NCI-H510A (cell line): ENCODE data around the gene HSPG2.
"Not testable (repeated sequence)": the region's sequence is repeated elsewhere in the genome, so short reads cannot be mapped to it uniquely, and the experiment has no call there.

Experiments used
- DNase-seq: peaks from one replicate; lab custom pipeline; 2025; lab: John Stamatoyannopoulos, UW

Gene HSPG2

DNA sequence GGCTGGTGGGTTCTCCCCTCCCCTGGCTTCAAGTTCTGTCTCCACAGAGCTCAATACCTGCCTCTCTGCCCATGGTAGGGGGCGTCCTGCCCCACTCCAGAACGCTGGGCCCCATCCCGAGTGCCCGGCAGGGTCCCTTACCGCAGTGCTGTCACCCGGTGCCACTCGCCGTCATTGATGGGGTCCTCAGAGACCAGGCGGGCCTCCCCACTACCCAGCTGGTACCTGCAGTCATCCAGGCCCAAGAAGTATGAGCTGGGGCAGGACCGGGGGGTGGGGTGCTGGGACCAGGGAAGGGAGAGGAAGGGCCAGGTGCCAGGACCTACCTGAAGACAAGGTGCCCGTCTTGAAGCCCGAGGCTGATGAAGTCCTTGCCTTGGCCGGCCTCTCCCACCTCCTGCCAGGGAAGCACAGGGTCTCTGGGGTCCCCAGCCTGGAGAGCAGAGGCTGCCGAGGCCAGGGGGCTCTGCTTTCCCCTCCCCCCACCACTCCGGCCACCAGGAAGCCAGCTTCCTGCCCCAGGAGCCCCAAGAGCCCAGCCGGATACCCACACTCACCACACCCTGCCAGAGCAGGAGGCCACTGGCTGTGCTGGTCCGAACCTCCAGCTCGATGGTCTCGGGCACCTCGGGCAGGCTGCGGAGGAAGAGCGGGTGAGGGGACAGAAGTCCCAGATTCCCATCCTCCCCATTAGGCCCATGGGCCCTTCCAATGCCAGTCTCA lies 113.0 kb downstream of the HSPG2 start:
- no peak for DNase-seq

DNA sequence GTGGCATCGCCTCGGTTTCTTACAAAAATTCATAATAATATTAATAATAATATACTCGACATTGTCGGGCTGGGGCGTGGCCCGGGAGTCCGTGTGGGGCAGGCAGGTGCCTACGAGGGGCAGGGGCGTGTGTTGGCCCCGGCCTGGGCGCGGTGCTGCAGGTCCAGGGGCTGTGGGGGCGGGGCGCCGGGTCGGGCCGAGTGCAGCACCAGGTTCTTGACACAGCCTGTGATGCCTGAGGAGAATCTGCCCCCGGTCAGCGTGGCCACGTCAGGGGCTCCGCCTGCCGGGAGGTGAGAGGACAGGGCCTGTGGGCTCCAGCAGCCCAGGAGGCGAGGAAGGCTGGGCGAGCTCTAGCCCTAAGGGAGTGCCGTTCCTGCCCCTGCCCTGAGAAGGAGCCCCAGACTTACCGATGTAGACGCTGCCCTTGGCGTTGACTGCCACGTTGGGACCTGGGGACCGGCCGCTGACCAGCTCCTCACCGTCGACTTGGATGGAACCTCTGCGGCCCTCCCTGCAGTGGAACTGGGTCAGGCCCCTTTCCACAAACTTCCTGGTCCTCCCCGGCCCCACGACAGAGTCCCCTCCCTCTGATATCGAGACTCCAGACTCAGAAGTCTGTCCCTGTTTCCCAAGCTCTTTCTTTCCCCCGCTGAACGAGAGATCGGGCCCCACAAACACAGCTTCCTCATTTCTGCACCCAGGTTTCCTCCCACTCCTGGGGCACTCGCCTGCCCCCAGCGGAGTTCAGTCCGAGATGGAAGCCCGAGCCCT lies 113.7 kb downstream of the HSPG2 start:
- no peak for DNase-seq

DNA sequence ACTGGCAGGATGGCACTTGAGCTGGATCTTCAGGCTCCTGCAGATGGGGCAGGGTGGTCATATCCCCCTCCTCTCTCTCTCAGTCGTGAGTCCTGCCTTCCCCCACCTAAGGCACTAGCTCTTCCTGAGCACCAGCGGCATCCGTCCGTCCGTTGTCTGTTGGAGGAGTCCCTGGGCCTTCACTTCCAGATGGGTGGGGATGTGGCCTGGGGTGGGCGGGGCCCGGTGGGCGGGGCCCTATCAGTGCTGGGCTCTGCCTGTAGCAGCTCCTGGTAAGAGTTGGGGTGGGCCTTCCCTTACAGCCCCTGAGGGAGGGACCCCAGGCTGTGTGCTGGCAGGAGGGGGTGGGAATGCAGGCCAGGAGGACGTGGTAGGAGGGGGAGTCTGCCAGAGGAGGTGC lies 114.8 kb downstream of the HSPG2 start:
- no peak for DNase-seq

DNA sequence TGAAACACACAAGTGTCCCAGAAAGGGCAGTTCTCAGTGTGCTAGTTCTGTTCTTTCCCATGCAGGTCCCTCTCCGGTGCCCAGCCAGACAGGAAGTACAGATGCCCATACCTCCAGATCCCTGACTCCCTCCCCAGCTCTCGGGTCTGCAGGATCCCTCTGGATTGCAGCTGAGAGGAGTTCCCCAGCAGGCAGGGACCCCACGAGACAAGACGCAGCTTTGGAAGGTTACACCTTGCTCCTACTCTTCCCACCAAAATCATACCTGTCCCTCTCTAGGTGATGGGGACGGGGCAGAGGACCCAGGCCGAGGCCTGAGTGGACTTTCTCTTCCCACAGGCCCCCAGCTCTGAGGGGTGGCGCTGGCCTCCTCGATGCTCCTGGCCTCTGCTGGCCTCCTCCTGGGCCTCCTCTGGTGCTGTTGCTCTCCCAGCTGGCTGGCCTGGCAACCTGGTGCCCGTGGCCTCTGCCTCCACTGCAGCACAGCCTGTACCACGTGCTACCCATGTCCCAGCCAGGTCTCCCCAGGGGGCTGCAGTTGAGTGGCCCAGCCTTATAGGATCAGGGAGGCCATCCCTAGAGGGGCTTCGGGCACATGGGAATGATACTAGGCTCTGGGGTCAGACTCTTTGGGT lies 115.6 kb downstream of the HSPG2 start:
- no peak for DNase-seq

DNA sequence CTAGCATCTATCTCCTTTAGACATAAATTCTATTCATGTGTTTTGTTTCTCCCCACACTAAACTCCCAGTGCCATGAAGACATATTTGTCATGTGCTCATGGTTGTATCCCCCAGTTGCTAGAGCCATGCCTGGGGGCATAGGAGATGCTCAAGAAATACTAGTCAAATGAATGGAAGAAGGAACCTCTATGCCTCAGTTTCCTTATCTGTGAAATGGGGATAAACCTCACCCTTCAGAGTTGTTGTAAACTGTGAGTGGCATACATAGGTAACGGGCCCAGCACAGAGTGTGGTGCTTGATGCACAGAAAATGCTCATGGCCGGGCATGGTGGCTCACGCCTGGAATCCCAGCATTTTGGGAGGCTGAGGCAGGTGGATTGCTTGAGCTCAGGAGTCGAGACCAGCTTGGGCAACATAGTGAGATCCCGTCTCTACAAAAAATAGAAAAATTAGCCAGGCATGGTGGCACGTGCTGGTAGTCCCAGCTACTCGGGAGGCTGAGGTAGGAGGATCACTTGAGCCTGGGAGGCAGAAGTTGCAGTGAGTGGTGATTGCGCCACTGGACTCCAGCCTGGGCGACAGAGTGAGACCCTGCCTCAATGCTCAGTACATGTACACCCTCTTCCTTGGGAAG lies 116.4 kb downstream of the HSPG2 start:
- DNase-seq = no peak

DNA sequence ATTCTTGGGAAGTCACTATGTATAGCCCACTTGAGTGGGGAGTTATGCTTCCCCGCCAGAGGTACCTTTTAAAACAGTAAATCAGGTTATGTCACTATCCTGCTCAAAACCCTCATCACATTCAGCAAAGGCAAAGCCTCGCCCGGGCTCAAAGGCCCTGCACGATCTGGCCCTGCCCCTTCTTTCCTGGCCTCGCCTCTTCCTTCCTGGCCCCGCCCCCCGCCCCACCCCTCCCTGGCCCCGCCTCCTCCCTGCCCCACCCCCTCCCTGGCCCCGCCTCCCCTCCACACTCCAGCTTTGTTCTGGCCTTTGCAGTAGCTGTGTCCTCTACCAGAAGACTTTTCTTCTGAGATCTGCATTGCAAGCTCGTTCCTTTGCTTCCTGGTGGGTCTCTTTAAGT lies 118.5 kb downstream of the HSPG2 start:
- DNase-seq = no peak

DNA sequence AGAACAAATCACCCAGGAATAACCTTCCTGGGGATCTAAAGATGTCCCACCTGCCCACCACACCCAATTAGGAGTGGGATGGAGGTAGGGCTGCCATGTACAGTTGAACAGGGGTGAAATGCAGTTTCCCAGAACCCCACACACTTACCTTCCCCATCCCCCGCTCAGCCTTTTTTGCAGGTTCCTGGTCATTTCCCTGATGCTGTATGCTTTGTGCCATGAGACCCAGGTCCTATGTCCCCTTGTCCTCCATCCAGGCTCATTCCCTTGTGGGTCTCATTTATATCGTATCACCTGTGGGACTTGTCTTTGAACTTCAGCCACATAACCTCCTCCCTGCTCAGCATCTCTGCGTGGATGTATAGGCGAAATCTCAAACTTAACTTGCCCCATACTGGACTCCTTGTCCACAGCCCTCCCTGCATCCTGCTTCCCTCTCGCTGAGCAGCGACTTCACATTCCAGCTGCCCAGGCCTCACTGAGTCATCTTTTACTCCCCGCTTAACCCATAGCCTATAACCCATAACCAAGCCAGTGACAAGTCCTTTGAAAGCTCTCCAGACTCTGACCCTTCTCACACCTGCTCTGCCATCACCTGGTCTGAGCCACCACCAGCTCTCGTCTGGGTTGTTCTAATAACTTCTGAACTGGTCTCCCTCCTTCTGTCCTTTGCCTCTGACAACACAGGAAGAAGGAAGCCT lies 120.4 kb downstream of the HSPG2 start:
- DNase-seq = no peak

DNA sequence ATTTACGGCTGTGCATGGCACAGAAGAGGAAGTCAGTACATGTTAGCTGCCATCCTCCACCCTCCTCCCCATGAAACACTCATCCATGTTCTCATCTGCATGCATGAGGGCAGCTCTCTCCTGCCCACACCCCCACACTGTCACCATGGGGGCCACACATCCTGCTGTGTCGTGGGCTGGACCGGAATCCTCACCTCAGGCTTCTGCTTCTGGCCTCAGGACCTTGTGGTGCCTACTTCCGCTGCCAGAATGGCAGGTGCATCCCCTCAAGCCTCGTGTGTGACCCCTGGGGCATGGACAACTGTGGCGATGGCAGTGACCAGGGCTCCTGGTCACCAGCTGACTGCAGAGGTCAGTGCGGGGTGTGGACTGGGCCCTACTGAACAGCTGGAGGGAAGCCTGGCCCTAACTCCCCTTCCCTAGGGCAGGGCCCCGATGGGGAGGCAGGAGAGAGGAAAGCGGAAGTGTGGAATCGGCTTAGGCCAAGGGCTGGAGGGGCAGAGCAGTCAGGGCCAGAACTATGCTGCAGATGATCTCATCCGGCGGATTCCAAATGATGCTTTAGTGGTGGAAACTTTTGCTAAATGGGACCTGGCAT lies 121.3 kb downstream of the HSPG2 start:
- DNase-seq = no peak

DNA sequence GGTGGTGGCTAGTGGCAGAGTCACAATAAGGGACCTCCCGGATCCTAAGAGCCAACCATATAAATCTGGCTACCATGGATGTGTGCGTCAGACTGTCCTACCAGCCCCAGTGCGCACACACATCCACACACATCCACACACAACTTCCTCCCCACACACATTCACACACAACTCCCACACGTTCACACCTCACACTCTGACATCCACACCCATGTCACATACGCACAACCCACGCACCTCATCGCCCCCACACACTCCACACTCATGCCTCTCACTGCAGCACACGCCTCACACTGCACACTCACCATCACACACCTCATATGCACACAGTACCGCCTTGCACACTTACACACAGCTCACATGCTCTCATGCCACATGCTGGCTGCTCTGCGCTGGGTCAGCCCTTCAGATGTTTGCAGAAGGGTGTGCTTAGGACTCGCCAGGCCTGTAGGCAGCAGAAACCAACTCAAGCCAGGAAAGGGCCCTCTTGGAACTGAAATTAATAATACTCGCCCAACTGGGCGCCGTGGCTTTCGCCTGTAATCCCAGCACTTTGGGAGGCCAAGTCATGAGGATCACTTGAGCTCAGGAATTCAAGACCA lies 122.0 kb downstream of the HSPG2 start:
- DNase-seq = no peak

DNA sequence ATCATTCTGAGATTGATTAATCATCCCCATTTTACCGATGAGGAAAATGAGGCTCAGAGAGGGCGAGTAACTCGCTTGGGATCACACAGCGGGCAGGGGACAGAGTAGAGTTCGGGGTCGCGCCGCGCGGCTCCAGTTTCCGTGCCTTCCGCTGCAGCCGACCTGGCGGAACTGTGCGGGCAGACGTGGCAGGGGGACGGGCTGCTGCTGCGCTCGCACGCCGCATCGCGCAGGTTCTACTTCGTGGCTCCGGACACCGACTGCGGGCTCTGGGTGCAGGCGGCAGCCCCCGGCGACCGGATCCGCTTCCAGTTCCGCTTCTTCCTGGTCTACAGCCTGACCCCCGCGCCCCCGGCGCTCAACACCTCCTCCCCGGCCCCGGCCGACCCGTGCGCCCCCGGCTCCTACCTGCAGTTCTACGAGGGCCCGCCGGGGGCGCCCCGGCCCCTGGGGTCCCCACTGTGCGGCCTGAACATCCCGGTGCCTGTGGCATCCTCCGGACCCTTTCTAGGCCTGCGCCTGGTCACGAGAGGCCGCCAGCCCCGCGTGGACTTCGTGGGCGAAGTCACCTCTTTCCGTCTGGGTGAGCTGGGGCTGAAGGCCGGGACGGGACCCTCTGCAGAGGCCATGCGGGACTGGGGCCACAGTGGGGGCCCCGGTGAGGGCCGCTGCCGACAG lies 122.7 kb downstream of the HSPG2 start:
- no peak for DNase-seq

DNA sequence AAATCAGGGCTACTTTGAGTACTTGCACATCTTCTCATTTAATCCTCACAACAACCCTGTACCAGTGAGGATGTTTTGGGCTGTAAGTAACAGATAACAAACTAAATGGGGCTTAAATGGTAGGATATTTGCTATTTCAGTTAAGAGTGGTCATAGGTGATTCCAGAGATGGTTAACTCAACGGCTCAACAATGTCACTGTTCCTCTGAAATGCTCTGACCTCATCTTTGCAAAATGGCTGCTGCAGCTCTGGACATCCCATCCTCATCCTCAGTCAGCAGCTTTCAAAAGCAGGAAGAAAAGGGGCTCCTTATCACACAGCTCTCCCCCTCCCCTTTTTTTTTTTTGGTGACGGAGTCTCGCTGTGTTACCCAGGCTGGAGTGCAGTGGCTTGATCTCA lies 123.6 kb downstream of the HSPG2 start:
- no peak for DNase-seq

DNA sequence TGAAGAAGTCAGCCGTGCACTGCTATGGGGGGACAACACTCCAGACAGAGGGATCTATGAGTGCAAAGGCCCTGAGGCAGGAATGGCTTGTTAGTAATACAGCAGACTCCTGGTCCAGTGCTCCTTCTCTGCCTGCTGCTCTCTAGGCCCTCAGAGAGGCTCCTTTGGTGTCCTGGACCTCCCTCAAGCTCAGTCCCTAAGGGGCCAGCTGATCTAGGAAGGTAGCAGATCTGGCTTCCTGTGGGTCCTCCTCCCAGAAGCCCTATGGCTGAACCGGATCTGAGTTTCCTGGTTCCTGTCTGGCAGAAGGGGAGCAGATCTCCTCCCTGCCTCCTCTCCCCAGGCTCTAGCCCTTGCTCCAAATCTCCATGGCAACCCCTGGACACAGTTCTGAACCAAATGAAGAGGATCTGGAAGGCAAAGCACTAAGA lies 125.2 kb downstream of the HSPG2 start, which contains the start of gene LDLRAD2:
TSS of gene LDLRAD2 (plus strand) at position 391 of the 431 bp plus-strand sequence. CDS start 187 bp downstream, outside the sequence.
- no peak for DNase-seq

DNA sequence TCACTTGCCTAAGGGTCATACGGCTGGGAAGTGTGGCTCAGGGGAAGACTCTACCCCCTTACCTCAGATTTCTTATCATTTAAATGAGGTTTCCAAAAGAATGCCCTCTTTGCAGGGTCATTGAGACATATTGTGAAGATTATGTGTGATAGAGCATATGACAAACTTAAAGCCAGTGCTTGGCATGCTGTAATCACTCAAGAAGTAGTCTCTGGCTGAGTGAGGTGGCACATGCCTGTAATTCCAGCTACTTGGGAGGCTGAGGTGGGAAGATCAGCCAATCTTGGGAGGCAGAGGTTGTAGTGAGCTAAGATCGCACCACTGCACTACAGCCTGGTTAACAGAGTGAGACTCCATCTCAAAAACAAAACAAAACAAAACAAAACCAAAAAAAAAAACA lies 132.6 kb downstream of the HSPG2 start:
- no peak for DNase-seq

DNA sequence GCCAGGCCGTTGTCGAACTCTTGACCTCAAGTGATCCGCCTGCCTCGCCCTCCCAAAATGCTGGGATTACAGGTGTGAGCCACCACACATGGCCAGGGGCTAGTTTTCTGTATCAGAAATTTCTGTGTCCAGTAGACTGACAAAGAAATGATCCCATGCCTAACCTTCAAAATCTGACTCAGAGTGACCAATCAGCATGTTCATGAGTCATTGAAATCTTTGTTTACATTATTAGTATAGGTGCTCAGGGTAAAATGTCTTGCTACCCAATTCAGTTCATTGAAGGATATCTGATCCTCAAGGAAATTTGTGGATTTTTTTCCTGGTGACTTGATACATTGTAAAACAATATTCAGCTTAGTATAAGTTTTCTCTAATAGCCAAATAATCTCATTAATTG lies 136.0 kb downstream of the HSPG2 start:
- no peak for DNase-seq

DNA sequence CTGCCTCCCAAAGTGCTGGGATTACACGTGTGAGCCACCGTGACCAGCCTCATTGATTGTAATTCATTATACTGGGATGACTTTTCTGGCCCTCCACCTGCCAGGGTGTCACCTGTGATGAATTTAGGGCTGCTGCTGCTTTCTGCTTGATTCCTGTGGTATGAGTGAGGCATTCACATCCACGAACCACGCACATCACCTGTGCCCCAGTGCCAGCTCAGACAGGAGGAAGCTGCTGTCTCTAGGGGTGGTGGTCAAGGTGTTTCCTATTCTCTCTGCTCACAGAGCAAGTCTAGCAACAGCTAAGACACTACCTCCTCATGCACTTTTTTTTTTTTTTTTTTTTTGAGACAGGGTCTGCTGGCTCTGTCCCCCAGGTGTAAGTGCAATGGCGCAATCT lies 137.4 kb downstream of the HSPG2 start:
- DNase-seq = no peak

DNA sequence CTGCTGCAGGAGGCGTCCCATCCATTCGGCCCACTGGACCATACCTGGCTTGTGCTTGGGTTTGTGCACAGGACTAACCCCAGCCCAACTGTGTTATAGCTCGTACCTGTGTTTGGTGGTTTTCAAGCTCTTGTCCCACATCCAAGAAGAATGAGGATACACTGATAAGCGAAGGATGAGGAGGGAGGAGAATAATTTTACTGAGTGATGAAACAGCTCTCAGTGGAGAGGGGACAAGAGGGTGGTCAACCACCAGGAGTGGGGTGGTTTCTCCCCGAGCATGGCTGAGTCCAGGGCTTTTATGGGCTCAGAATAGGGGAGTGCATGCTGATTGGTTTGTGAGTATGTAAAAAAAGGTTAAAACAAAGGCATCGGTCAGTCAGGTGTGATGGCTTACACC lies 142.0 kb downstream of the HSPG2 start:
- no peak for DNase-seq

DNA sequence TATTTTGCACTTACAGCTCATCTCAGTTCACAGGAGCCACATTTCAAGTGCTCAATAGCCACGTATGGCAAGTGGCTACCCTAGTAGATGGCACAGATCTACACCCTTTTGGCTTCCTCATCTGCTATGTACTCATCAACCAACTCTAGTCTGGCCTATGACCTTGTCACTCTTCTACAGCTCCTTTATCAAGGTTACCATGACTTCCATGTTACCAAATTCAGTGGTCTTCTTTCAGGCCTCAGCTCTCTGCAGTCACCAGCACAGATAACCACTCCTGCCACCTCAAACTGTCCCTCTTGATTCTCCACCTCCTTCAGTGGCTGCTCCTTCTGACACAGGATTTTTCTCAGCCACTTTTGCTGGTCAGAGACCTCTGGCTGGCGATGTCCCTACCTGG lies 142.5 kb downstream of the HSPG2 start:
- no peak for DNase-seq

DNA sequence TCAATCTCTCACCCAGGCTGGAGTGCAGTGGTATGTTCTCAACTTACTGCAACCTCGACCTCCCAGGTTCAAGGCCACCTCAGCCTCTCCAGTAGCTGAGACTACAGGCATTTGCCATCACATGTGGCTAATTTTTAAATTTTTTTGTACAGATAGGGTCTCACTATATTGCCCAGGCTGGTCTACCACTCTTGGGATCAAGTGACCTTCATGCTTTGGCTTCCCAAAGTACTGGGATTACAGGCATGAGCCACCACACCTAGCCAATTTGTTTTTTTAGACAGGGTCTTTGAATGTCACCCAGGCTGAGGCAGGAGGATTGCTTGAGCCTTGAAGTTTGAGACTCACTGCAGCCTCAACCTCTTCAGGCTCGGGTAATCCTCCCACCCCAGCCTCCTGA lies 144.0 kb downstream of the HSPG2 start:
- DNase-seq = no peak

DNA sequence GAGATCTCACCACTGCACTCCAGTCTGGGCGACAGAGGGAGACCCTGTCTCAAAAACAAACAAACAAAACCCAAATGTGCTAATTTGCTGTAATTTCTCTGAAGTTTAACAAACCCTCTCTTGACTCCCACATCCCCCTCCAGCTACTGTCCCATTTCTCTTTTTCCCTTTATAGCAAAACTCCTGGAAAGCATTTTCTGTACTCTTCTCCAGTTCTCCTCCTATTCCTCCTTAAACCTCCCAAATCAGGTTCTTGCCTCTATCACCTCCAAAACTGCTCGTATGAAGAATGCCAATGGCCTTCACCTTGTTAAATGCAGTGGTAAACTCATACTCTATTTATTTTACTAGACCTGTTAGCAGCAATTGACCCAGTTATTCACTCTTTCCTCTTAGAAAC lies 150.5 kb downstream of the HSPG2 start:
- no peak for DNase-seq

DNA sequence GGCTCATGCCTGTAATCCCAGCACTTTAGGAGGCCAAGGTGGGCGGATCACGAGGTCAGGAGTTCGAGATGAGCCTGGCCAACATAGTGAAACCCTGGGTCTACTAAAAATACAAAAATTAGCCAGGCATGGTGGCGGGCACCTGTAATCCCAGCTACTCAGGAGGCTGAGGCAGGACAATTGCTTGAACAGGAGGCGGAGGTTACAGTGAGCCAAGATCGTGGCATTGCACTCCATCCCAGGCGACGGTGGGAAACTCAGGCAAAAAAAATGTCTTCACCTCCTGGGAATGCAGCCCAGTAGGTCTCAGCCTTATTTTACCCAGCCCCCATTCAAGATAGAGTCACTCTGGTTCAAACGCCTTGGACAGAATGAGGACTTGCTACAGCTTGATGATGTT lies 151.3 kb downstream of the HSPG2 start:
- DNase-seq = not testable (repeated sequence)
